ENCODE data around the gene USP16.
"Not testable (repeated sequence)": the region's sequence is repeated elsewhere in the genome, so short reads cannot be mapped to it uniquely, and the experiment has no call there.

DNA sequence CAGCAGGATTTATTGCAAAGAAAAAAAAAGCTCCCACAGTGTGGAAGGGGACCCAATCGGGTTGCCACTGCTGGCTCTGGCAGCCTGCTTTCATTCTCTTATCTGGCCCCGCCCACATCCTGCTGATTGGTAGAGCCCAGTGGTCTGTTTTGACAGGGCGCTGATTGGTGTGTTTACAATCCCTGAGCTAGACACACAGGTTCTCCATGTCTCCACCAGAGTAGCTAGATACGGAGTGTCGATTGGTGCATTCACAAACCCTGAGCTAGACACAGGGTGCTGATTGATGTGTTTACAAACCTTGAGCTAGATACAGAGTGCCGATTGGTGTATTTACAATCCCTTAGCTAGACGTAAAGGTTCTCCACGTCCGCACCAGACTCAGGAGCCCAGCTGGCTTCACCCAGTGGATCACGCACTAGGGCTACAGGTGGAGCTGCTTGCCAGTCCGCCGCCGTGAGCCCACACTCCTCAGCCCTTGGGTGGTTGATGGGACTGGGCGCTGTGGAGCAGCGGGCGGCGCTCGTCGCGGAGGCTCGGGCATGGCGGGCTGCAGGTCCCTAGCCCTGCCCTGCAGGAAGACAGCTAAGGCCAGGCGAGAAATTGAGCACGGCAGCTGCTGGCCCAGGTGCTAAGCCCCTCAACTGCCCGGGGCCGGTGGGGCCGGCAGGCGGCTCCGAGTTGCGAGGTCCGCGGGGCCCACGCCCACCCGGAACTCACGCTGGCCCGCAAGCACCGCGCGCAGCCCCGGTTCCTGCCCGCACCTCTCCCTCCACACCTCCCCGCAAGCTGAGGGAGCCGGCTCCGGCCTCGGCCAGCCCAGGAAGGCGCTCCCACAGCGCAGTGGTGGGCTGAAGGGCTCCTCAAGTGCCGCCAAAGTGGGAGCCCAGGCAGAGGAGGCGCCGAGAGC is 52.5 kb downstream of the USP16 start:
- TF ChIP-seq, protein P1, sequence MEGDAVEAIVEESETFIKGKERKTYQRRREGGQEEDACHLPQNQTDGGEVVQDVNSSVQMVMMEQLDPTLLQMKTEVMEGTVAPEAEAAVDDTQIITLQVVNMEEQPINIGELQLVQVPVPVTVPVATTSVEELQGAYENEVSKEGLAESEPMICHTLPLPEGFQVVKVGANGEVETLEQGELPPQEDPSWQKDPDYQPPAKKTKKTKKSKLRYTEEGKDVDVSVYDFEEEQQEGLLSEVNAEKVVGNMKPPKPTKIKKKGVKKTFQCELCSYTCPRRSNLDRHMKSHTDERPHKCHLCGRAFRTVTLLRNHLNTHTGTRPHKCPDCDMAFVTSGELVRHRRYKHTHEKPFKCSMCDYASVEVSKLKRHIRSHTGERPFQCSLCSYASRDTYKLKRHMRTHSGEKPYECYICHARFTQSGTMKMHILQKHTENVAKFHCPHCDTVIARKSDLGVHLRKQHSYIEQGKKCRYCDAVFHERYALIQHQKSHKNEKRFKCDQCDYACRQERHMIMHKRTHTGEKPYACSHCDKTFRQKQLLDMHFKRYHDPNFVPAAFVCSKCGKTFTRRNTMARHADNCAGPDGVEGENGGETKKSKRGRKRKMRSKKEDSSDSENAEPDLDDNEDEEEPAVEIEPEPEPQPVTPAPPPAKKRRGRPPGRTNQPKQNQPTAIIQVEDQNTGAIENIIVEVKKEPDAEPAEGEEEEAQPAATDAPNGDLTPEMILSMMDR (IDR thresholded peaks at IDR 0.05; ENCODE audit: low read depth, low read length) = not testable (repeated sequence)
- not testable (repeated sequence) for TF ChIP-seq EZH2phosphoT487 (IDR thresholded peaks at IDR 0.05; ENCODE audit: low read depth)

Measured in OCI-LY3 (cell line).